Tibial artery (tissue), 4 donors: ENCODE measurements around the gene DLG1.

Experiments
- DNase-seq, 2 donors: peaks; one replicate each; pipeline ENCODE4 v3.0.0-alpha.2; 2019
- H3K27ac ChIP-seq, 2 donors: fragments of 200-600 bp; sonication (generic) in 1 of 2; 1 replicate in 1 of 2; 2 replicates in 1 of 2; pipeline ENCODE4 v1.5.1; 2018 to 2019; ENCODE audit warnings: mild to moderate bottlenecking in 1 of 2
- H3K27me3 ChIP-seq, 2 donors: fragments of 200-600 bp; sonication (generic) in 1 of 2; one replicate each; pipeline versions ENCODE4 v1.5.1 to v1.6.0; 2016 to 2019
- H3K36me3 ChIP-seq, 3 donors: fragments of 200-600 bp; sonication (generic) in 2 of 3; one replicate each; pipeline ENCODE4 v1.5.1; 2016 to 2019; ENCODE audit warnings: mild to moderate bottlenecking in 2 of 3
- H3K4me1 ChIP-seq, 4 donors: fragments of 200-600 bp; sonication (generic) in 2 of 4; 1 replicate in 3 of 4; 2 replicates in 1 of 4; pipeline ENCODE4 v1.5.1; 2016 to 2019
- H3K4me3 ChIP-seq, 2 donors: fragments of 200-600 bp; sonication (generic) in 1 of 2; 1 replicate in 1 of 2; 2 replicates in 1 of 2; pipeline ENCODE4 v1.5.1; 2018 to 2019; ENCODE audit warnings: mild to moderate bottlenecking in 2 of 2
- H3K9me3 ChIP-seq, 3 donors: fragments of 200-600 bp; sonication (generic) in 1 of 3; one replicate each; pipeline ENCODE4 v1.5.1; 2016 to 2019
- intact Hi-C: fragments of 100-400 bp; cut with DNase I; formaldehyde crosslinking; loops from one replicate; pipeline ENCODE4 v1.15.0; 2023; ENCODE audit warnings: low total_unique reads
- TF ChIP-seq, protein P1 (sequence below), 2 experiments: fragments of 200-600 bp in 1 of 2; fragments of 450-650 bp in 1 of 2; IDR thresholded peaks; one replicate each; pipeline ENCODE4 v1.5.1; 2017 to 2019; ENCODE audit warnings: antibody characterized with exemption in 2 of 2, mild to moderate bottlenecking in 1 of 2, moderate library complexity in 1 of 2

DLG1 gene

DNA sequence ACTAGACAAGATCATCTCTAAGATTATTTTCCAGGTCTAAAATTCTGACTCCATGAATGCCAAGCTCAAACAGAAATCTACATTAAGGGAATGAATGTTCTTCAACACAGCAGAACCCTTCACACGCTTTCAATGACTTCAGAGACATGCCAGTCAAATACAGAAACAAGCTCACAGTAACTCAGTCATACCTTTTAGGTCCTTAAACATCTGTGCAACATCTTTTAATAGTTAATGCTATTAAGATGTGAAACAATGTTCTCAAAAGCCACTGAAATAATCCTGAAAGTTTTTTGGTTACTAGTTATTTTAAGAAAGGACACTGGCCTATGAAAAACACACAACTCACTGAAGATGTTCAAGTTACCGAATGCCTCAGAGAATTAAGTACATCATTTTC lies 2.5 kb downstream of the DLG1 start:
- H3K27ac ChIP-seq = peak overlapping the region in 1 of 2 donors; percentile 92
- no peaks in the 10 kb centered on the region for H3K9me3 ChIP-seq
- DNase-seq = no peak
- intact Hi-C loops = no loop called here
- H3K4me3 ChIP-seq = no peak overlapping the region
- peaks cover 0 to 27% (median 7%) of the 10 kb centered on the region in 4 donors for H3K4me1 ChIP-seq
- peaks cover 0 to 11% (median 9%) of the 10 kb centered on the region in 3 donors for H3K36me3 ChIP-seq
- no peaks in the 10 kb centered on the region for H3K27me3 ChIP-seq
- TF ChIP-seq, protein P1, sequence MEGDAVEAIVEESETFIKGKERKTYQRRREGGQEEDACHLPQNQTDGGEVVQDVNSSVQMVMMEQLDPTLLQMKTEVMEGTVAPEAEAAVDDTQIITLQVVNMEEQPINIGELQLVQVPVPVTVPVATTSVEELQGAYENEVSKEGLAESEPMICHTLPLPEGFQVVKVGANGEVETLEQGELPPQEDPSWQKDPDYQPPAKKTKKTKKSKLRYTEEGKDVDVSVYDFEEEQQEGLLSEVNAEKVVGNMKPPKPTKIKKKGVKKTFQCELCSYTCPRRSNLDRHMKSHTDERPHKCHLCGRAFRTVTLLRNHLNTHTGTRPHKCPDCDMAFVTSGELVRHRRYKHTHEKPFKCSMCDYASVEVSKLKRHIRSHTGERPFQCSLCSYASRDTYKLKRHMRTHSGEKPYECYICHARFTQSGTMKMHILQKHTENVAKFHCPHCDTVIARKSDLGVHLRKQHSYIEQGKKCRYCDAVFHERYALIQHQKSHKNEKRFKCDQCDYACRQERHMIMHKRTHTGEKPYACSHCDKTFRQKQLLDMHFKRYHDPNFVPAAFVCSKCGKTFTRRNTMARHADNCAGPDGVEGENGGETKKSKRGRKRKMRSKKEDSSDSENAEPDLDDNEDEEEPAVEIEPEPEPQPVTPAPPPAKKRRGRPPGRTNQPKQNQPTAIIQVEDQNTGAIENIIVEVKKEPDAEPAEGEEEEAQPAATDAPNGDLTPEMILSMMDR (IDR thresholded peaks at IDR 0.05) = no peak

DNA sequence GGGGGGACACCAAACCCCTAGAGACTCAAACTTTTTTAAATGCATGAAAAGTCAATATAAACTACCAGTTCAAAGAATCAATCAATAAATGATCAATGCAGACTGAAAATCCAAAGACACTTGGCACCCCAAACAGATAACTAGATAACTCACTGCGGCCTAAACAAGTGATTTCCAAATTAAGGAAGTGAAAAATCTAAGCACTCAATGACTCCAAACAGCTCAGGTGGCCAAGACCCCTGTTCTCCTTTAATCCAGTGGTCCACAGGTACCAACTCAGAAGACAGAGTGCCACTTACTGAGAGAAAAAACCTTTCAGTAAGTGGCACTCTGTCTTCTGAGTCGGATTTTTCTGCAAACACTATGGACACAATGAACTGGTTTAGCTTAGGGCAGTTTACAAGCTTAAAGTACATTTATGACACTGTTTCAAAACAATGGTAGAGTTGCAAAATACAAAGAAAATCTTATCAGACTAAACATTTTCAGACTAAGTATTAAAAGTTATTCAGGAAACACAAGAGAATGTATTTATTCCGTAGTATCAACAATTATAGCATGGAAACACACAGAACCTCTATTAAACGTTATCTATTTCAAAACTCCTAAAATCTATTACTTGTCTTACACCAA lies 4.7 kb downstream of the DLG1 start:
- intact Hi-C loops = no loop called here

DNA sequence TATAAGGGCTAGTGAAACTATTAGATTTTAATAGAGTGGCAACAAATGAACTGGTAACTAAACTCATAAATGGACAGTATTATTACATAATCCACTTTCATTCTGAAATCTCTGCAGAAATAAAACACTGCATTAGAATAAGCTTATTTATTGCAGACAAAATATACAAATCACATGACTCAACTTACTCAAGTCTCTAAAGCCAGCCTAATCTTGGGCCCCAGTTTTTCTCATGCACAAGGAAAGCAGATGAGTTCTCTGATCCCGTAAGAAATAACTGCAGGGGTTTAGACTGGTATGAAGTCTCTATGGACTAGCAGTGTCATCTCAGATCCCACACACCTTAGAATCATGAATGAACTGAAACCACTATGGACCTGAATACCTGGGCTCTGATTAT lies 5.8 kb downstream of the DLG1 start:
- Histone ChIP-seq H3K36me3 (peaks cover 0 to 18% (median 15%) of the 10 kb centered on the region in 3 donors), H3K27me3 (no peaks in the 10 kb centered on the region), H3K4me3 (no peak overlapping the region), H3K27ac (no peak overlapping the region), H3K4me1 (peaks cover 0 to 19% (median 6%) of the 10 kb centered on the region in 4 donors), H3K9me3 (no peaks in the 10 kb centered on the region)
- intact Hi-C loops = no loop called here
- DNase-seq = no peak
- TF ChIP-seq, protein P1 (IDR thresholded peaks at IDR 0.05) = no peak

More for the DNA sequence above, 4.7 kb downstream of the DLG1 start:
- Histone ChIP-seq H3K4me3 (no peak overlapping the region), H3K27me3 (no peaks in the 10 kb centered on the region), H3K4me1 (peaks cover 0 to 19% (median 6%) of the 10 kb centered on the region in 4 donors), H3K36me3 (peaks cover 0 to 15% (median 14%) of the 10 kb centered on the region in 3 donors), H3K27ac (no peak overlapping the region), H3K9me3 (no peaks in the 10 kb centered on the region)
- TF ChIP-seq, protein P1 (IDR thresholded peaks at IDR 0.05) = no peak
- DNase-seq = no peak

DNA sequence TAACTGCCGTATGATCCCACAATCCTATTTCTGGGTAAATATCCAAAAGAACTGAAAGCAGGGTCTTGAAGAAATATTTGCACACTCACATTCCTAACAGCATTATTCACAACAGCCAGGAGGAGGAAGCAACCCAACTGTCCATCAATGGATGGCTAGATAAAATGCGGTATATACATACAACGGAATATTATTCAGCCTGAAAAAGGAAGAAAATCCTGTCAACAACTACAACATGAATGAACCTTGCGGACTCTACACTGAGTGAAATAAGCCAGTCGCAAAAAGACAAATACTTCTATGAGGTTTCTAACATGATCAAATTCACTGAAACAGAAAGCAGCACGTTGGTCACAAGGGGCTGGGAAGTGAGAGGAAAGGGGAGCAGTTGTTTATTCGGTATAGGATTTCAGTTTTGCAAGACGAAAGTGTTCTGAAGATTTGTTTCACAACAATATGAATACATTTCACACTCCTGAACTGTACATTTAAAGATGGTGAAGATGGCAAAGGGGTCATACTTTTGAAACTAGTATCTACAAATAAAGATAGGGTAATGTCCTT lies 6.2 kb downstream of the DLG1 start:
- TF ChIP-seq, protein P1 (IDR thresholded peaks at IDR 0.05) = no peak
- Histone ChIP-seq H3K27ac (no peak overlapping the region), H3K27me3 (no peaks in the 10 kb centered on the region), H3K36me3 (peaks cover 0 to 20% (median 15%) of the 10 kb centered on the region in 3 donors), H3K9me3 (no peaks in the 10 kb centered on the region), H3K4me1 (peaks cover 0 to 19% (median 6%) of the 10 kb centered on the region in 4 donors), H3K4me3 (no peak overlapping the region)
- DNase-seq = no peak
- intact Hi-C loops = no loop called here

DNA sequence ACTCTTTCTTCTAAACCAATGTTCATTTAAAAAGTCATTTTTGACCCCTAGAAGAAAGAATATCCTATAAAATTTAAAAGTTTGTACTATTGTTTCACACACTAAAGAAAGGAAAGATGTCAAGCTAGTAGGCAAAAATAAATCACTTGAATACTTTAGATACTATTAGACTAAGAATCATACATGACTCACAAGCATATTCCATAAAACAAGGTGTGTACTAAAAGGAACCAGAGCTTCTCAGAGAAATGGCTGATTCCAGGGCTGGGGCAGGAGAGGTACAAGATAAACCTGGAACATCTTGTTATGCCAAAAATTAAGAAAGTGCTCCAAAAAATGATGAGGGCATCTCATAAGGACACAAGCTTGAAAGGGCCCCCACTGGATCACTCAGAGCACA lies 8.7 kb downstream of the DLG1 start:
- Histone ChIP-seq H3K9me3 (no peaks in the 10 kb centered on the region), H3K4me1 (peaks cover 0 to 6% (median 2%) of the 10 kb centered on the region in 4 donors), H3K27me3 (no peaks in the 10 kb centered on the region), H3K27ac (no peak overlapping the region), H3K36me3 (peaks cover 11 to 33% (median 27%) of the 10 kb centered on the region in 3 donors), H3K4me3 (no peak overlapping the region)
- DNase-seq = no peak
- TF ChIP-seq, protein P1 (IDR thresholded peaks at IDR 0.05) = no peak
- intact Hi-C loops = no loop called here
